ENCODE results near the gene TDO2. TPM values are rescaled to one million over a fixed set of nuclear protein-coding genes. Genes with fewer than 3 reads are reported as not detected.
"Not testable (repeated sequence)": the region's sequence is repeated elsewhere in the genome, so short reads cannot be mapped to it uniquely, and the experiment has no call there.

TDO2 gene
- total RNA-seq, 1 donor from 2014 or later = not detected

DNA sequence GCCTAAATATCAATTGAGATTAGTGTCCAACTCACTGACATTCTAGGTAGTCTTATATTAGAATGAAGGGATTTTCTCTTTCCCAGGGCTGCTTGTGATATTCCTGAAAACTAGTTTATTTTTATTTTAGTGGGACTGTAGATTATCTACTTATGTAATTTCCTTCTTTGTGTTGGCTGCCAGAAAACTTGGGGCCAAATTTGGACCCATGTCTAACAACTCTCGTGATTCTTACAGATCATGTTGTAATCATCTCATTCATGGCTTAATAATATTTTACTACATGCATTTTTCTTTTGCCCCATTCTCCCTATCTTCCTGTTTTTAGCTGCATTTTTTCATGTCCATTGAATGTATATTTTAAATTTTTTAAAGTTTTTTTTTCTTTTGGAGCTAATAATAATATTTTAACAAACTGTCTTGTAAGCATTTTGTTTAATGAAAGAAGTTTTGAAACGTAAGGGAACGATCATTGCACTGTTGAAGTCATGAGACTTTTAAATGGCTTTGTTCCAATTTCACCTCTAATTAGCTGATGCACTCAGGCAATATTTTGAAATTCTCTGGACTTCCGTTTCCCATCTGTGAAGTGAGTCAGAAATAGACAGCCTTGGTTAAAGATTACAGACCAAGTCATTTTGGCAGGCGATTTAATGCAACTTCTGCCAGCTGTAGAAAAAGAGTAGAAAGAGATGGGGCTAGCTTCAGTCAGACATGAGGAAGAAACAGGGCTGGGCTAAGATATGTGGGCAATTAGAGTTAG is 14.3 kb upstream of the TDO2 start:
- no peaks in the 10 kb centered on the region for H3K36me3 Mint-ChIP-seq (ENCODE audit: low read depth)
- DNase-seq (ENCODE audit: low spot score) = no peak
- no peak overlapping the region for H3K27ac Mint-ChIP-seq
- intact Hi-C loops (cut with micrococcal nuclease) = no loop called here
- H3K4me3 Mint-ChIP-seq (ENCODE audit: low read depth) = no peak overlapping the region
- H3K4me1 Mint-ChIP-seq (ENCODE audit: low read depth) = no peaks in the 10 kb centered on the region
- no peaks in the 10 kb centered on the region for H3K9me3 Mint-ChIP-seq
- no peaks in the 10 kb centered on the region for H3K27me3 Mint-ChIP-seq (ENCODE audit: low read depth)

DNA sequence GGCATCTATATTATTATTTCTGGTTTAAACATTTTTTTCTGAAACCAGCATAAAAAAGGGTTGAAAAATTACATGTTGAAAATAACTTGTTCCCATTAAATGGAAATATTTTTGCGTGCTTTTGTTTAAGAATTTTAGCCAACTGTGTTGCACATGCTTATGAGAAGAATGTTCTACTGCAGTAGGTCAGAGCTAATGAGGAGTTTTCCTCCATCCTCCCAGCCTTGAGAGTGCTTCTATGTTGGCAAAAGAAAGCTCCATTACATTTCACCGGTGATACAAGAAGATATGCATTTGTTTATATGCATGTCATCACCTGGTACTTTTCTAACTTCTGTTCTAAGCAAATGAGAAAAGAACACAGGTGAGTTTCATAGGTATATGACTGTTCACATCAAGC is 13.6 kb upstream of the TDO2 start:
- no peaks in the 10 kb centered on the region for H3K4me1 Mint-ChIP-seq (ENCODE audit: low read depth)
- H3K27ac Mint-ChIP-seq = no peak overlapping the region
- no peaks in the 10 kb centered on the region for H3K27me3 Mint-ChIP-seq (ENCODE audit: low read depth)
- H3K9me3 Mint-ChIP-seq = no peaks in the 10 kb centered on the region
- H3K4me3 Mint-ChIP-seq (ENCODE audit: low read depth) = no peak overlapping the region
- intact Hi-C loops (cut with micrococcal nuclease) = no loop called here
- DNase-seq (ENCODE audit: low spot score) = no peak
- no peaks in the 10 kb centered on the region for H3K36me3 Mint-ChIP-seq (ENCODE audit: low read depth)

DNA sequence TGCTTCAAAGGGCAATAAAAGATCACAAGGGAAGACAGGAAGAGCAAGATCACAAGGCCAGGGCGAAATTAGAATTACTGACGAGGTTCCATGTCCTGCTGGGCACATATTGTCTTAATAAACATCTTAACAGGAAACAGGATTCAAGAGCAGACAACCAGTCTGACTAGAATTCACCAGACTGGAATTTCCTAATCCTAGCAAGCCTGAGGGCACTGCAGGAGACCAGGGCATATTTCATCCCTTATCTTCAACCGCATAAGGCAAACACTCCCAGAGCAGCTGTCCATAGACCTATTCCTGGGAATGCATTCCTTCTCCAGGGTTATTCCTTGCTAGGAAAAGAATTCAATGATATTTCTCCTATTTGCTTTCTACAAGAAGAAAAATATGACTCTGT is 12.4 kb upstream of the TDO2 start:
- intact Hi-C loops (cut with micrococcal nuclease) = no loop called here
- no peaks in the 10 kb centered on the region for H3K36me3 Mint-ChIP-seq (ENCODE audit: low read depth)
- no peak overlapping the region for H3K27ac Mint-ChIP-seq
- no peaks in the 10 kb centered on the region for H3K27me3 Mint-ChIP-seq (ENCODE audit: low read depth)
- H3K4me3 Mint-ChIP-seq (ENCODE audit: low read depth) = no peak overlapping the region
- H3K4me1 Mint-ChIP-seq (ENCODE audit: low read depth) = no peaks in the 10 kb centered on the region
- no peak for DNase-seq (ENCODE audit: low spot score)
- H3K9me3 Mint-ChIP-seq = no peaks in the 10 kb centered on the region

DNA sequence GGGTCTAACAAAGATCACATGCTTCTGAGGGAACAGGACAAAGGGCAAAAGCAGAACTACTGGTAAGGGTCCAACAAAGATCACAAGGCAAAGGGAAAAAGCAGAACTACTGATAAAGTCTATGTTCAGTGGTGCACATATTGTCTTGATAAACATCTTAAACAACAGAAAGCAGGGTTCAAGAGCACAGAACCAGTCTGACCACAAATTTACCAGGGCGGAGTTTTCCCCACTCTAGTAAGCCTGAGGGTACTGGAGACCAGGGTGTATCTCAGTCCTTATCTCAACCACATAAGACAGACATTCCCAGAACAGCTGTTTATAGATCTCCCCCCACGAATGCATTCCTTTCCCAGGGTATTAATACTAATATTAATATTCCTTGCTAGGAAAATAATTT is 5.1 kb upstream of the TDO2 start:
- intact Hi-C loops (cut with micrococcal nuclease); DNase-seq (ENCODE audit: low spot score); H3K36me3 Mint-ChIP-seq (ENCODE audit: low read depth); H3K27me3 Mint-ChIP-seq (ENCODE audit: low read depth); H3K4me1 Mint-ChIP-seq (ENCODE audit: low read depth); H3K9me3 Mint-ChIP-seq; H3K27ac Mint-ChIP-seq; H3K4me3 Mint-ChIP-seq (ENCODE audit: low read depth): not testable (repeated sequence)

DNA sequence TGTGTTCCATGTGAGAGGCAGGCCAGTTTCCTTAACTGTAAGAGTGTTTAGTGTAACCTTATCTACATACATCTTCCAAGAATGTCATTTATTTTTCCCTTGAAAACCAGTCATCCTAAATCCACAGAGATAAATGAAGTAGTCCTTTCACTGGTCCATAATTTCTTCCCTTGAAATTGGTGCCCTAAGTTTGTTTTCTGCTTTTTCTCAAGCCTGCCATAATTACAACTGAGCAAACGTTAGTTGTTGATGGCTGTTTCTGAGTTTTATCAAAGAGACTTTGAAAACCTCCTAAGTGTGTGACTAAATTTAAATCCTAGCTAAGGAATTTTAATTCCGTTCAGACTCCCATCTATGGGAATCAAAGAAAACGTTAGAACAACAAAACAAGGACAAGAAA is 3.6 kb upstream of the TDO2 start:
- no peak overlapping the region for H3K27ac Mint-ChIP-seq
- H3K9me3 Mint-ChIP-seq = no peaks in the 10 kb centered on the region
- no peaks in the 10 kb centered on the region for H3K27me3 Mint-ChIP-seq (ENCODE audit: low read depth)
- DNase-seq (ENCODE audit: low spot score) = no peak
- H3K4me1 Mint-ChIP-seq (ENCODE audit: low read depth) = no peaks in the 10 kb centered on the region
- intact Hi-C loops (cut with micrococcal nuclease) = no loop called here
- H3K4me3 Mint-ChIP-seq (ENCODE audit: low read depth) = no peak overlapping the region
- no peaks in the 10 kb centered on the region for H3K36me3 Mint-ChIP-seq (ENCODE audit: low read depth)

DNA sequence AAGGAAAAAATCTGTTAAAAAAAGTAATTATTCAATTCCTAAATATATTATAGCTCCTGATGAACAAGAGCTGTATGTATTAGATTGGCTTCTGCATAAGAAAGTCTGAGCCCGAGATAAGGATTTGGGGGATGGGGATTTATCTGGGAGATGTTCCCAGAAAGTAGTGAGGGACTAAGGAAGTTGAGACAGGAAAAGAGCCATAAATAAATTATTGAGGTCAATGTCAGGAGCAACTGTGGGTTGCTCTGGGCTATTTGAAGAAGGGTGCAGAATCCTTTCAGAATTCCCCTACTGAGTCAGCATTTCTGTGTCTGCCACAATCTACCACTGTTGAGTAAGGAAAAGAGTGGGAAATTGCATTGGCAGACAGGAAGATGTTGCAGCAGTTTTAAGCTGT is 3.1 kb upstream of the TDO2 start:
- no peaks in the 10 kb centered on the region for H3K27me3 Mint-ChIP-seq (ENCODE audit: low read depth)
- H3K4me1 Mint-ChIP-seq (ENCODE audit: low read depth) = no peaks in the 10 kb centered on the region
- H3K36me3 Mint-ChIP-seq (ENCODE audit: low read depth) = no peaks in the 10 kb centered on the region
- no peak overlapping the region for H3K4me3 Mint-ChIP-seq (ENCODE audit: low read depth)
- DNase-seq (ENCODE audit: low spot score) = no peak
- H3K27ac Mint-ChIP-seq = no peak overlapping the region
- intact Hi-C loops (cut with micrococcal nuclease) = no loop called here
- H3K9me3 Mint-ChIP-seq = no peaks in the 10 kb centered on the region

DNA sequence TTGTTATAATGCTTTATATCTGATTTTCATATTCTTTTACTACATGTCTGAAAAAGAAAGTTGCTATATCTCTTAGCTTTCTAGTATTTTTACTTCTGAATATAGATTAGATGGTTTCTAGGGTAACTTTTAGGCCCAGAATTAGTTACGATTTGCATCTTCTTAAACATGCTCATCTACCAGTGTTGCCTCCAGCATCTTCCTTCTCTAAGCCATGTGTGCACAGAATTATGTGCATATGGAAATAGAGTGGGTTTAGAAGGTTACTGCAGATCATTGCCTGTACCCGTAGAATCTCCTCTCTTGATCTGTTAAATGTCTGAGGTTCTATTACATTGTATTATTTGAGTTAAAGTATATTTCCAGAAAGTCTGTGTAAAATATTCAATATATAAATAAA is 2.5 kb upstream of the TDO2 start:
- Mint-ChIP-seq H3K4me3 (ENCODE audit: low read depth) (no peak overlapping the region), H3K36me3 (ENCODE audit: low read depth) (no peaks in the 10 kb centered on the region), H3K9me3 (no peaks in the 10 kb centered on the region), H3K4me1 (ENCODE audit: low read depth) (no peaks in the 10 kb centered on the region), H3K27me3 (ENCODE audit: low read depth) (no peaks in the 10 kb centered on the region), H3K27ac (no peak overlapping the region)
- DNase-seq (ENCODE audit: low spot score) = no peak
- intact Hi-C loops (cut with micrococcal nuclease) = no loop called here

DNA sequence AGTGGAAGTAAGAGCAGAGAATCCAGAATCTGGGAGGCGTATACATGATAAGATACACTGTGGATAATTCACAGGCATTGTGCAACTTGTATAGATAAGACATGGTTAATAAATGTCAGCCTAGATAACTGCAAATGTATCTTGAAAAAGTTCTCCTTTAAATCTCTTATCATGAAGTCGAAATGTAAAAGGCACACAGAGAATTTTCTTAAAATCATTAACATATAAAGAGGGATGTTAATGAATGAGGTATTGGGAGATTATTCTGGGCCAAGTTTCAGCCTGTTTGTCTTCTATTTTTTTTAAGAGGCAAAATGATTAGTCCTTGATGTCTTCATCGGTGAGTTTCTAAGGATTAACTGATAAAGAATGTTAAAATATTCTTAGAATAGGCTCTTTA is 835 bp downstream of the TDO2 start:
- no peak overlapping the region for H3K27ac Mint-ChIP-seq
- DNase-seq (ENCODE audit: low spot score) = no peak
- intact Hi-C loops (cut with micrococcal nuclease) = no loop called here

DNA sequence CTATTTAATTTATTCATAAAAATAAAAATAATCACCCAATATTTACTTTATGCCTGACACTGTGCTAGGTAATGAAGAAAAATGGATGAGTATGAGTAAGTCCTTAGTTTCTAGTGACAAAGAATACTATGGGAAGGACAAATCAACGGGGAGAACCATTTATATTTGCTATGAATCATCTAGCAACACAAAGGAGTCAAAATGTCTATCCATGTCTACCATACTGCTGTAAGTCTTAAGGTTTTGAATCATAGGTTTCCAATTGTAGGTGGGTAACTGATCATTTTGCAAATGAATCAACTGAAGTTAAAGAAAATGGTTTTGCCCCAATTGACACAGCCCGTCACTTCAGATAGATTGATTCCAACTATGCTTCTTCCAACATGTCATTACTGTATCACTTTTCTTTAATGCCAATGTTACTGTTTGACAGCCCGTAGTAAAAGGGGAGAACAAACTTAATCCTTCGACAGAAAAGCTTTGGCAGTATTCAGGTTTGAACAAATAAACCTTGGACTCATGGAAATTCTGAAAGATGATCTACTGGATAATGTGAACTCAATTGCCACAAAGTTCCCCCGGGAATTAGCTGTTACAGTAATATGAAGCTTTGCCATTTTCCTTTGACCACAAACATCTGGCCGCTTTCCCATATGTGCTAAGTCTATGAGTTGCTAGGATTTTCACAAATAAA is 3.2 kb downstream of the TDO2 start:
- intact Hi-C loops (cut with micrococcal nuclease) = no loop called here
- Mint-ChIP-seq H3K27me3 (ENCODE audit: low read depth) (no peaks in the 10 kb centered on the region), H3K4me3 (ENCODE audit: low read depth) (no peak overlapping the region), H3K9me3 (no peaks in the 10 kb centered on the region), H3K4me1 (ENCODE audit: low read depth) (peaks cover 2% of the 10 kb centered on the region), H3K27ac (no peak overlapping the region), H3K36me3 (ENCODE audit: low read depth) (no peaks in the 10 kb centered on the region)
- no peak for DNase-seq (ENCODE audit: low spot score)

More for the DNA sequence above, 835 bp downstream of the TDO2 start:
- Mint-ChIP-seq H3K4me1 (ENCODE audit: low read depth) (peaks cover 2% of the 10 kb centered on the region), H3K36me3 (ENCODE audit: low read depth) (no peaks in the 10 kb centered on the region), H3K4me3 (ENCODE audit: low read depth) (no peak overlapping the region), H3K27me3 (ENCODE audit: low read depth) (no peaks in the 10 kb centered on the region), H3K9me3 (no peaks in the 10 kb centered on the region)

DNA sequence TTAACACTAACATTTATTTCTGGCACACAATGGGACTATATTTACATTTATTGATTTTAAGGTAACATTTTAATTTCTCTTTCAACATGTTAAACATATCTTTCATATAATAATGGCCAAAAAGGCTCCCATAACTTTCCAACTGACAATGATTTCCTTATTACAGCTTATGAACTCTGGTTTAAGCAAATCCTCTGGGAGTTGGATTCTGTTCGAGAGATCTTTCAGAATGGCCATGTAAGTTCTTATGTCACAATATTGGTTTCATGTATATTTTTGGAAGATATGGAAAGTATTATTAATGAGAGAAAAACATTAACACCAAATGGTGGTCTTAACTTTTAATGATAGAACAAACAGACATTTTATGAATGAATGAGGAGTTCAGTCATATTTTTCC is 4.1 kb downstream of the TDO2 start:
- intact Hi-C loops (cut with micrococcal nuclease) = no loop called here
- DNase-seq (ENCODE audit: low spot score) = no peak
- no peaks in the 10 kb centered on the region for H3K9me3 Mint-ChIP-seq
- no peaks in the 10 kb centered on the region for H3K27me3 Mint-ChIP-seq (ENCODE audit: low read depth)
- no peak overlapping the region for H3K4me3 Mint-ChIP-seq (ENCODE audit: low read depth)
- H3K27ac Mint-ChIP-seq = no peak overlapping the region
- peaks cover 2% of the 10 kb centered on the region for H3K4me1 Mint-ChIP-seq (ENCODE audit: low read depth)
- no peaks in the 10 kb centered on the region for H3K36me3 Mint-ChIP-seq (ENCODE audit: low read depth)

DNA sequence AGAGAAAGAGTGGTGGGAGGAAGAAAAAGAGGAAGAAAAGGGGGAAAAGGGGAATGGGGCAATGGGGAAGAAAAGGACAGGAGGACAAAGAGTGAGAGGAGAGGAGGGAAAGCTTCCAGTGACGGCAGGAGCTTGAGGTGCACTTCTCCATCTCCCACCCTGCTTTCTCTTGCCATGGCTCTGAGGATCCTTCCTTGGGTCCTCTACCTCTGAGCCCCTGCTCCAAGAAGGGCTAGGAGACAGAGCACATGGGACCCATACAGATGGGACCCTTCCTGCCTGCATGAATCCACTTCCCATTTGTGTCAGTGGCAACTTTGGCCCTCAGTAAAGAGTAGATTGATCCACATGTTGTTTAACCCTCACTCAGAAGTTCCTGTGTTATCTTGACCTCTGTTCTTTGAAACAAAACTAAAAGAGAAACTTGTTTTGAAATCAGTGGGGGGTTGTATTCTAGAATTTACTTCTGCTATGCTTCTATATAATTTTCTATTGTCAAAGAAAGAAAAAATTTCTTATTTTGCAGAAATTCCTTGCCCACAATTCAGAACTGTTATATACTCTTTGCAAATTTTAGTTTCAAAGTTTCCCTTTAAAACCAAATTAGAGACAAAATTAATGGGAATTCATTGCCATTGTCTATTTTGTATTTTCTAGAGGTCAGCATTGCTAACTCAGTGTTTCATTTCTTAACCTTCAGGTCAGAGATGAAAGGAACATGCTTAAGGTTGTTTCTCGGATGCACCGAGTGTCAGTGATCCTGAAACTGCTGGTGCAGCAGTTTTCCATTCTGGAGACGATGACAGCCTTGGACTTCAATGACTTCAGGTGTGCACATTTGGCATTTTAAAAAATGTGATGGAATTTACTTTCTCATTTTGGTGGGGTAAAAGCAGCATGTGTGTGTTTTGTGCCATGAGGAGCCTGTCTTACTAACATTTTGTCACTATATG is 5.0 kb downstream of the TDO2 start:
- H3K27ac Mint-ChIP-seq = no peak overlapping the region
- no peak for DNase-seq (ENCODE audit: low spot score)
- H3K4me3 Mint-ChIP-seq (ENCODE audit: low read depth) = no peak overlapping the region
- H3K36me3 Mint-ChIP-seq (ENCODE audit: low read depth) = no peaks in the 10 kb centered on the region
- H3K9me3 Mint-ChIP-seq = no peaks in the 10 kb centered on the region
- intact Hi-C loops (cut with micrococcal nuclease) = no loop called here
- H3K4me1 Mint-ChIP-seq (ENCODE audit: low read depth) = peaks cover 2% of the 10 kb centered on the region
- H3K27me3 Mint-ChIP-seq (ENCODE audit: low read depth) = no peaks in the 10 kb centered on the region

DNA sequence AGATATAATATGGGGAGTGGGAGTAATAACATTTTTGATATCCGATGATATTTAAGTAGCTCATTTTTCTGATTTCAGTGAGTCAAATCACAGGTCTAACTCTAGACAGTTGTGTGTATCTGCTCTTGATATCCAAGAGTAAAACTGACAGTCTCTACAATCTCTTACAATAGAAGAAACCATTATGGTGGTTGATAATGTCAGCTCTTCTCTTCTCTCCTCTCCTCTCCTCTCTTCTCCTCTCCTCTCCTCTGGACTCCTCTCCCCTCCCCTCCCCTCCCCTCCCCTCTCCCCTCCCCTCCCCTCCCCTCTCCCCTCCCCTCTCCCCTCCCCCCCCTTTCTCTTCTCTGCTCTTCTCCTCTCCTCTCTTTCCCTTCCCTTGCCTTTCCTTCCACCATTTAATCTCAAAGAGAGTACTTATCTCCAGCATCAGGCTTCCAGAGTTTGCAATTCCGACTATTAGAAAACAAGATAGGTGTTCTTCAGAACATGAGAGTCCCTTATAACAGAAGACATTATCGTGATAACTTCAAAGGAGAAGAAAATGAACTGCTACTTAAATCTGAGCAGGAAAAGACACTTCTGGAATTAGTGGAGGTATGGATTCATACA is 6.2 kb downstream of the TDO2 start:
- H3K9me3 Mint-ChIP-seq = no peaks in the 10 kb centered on the region
- no peak overlapping the region for H3K27ac Mint-ChIP-seq
- intact Hi-C loops (cut with micrococcal nuclease) = no loop called here
- H3K4me1 Mint-ChIP-seq (ENCODE audit: low read depth) = peaks cover 2% of the 10 kb centered on the region
- H3K4me3 Mint-ChIP-seq (ENCODE audit: low read depth) = no peak overlapping the region
- no peaks in the 10 kb centered on the region for H3K36me3 Mint-ChIP-seq (ENCODE audit: low read depth)
- no peaks in the 10 kb centered on the region for H3K27me3 Mint-ChIP-seq (ENCODE audit: low read depth)
- DNase-seq (ENCODE audit: low spot score) = no peak
